OCI-LY1 (cell line): ENCODE measurements around the gene RNF112.

Experiments
- H2AFZ ChIP-seq: fragments of 200-600 bp; sonication (generic), shearing (Covaris generic); 2 replicates; pipeline ENCODE4 v1.6.0; 2014; ENCODE audit warnings: antibody characterized with exemption, mild to moderate bottlenecking, low read length
- H3F3A ChIP-seq: fragments of 200-600 bp; sonication (generic), shearing (Covaris generic); 2 replicates; pipeline ENCODE4 v1.6.0; 2014; ENCODE audit warnings: mild to moderate bottlenecking, antibody characterized with exemption, low read length, moderate library complexity; ENCODE audit not compliant: insufficient read depth
- H3K27ac ChIP-seq: fragments of 200-600 bp; sonication (generic); 2 replicates; pipeline ENCODE4 v1.5.1; 2014; ENCODE audit warnings: low read length, mixed run types, mild to moderate bottlenecking, low read depth; ENCODE audit not compliant: poor library complexity, severe bottlenecking
- H3K27me3 ChIP-seq: fragments of 200-600 bp; sonication (generic); 2 replicates; pipeline ENCODE4 v1.6.0; 2014; ENCODE audit warnings: antibody characterized with exemption, mild to moderate bottlenecking, low read length, moderate library complexity; ENCODE audit not compliant: insufficient read depth
- H3K36me3 ChIP-seq: fragments of 200-600 bp; sonication (generic); 2 replicates; pipeline ENCODE4 v1.6.1; 2014; ENCODE audit warnings: mild to moderate bottlenecking, antibody characterized with exemption, low read length, moderate library complexity, mixed read lengths; ENCODE audit not compliant: insufficient read depth
- H3K4me1 ChIP-seq: fragments of 200-600 bp; sonication (generic); 2 replicates; pipeline ENCODE4 v1.5.1; 2014; ENCODE audit warnings: mild to moderate bottlenecking, low read length, moderate library complexity; ENCODE audit not compliant: insufficient read depth, severe bottlenecking
- H3K4me2 ChIP-seq: fragments of 200-600 bp; sonication (generic), shearing (Covaris generic); 2 replicates; pipeline ENCODE4 v1.6.1; 2014; ENCODE audit warnings: low read length
- H3K4me3 ChIP-seq: fragments of 200-600 bp; sonication (generic); 2 replicates; pipeline ENCODE4 v1.5.1; 2014; ENCODE audit warnings: low read length, low read depth, mild to moderate bottlenecking, mixed read lengths; ENCODE audit not compliant: poor library complexity, severe bottlenecking
- H3K79me2 ChIP-seq: fragments of 200-600 bp; shearing (Covaris generic); 2 replicates; pipeline ENCODE4 v1.6.1; 2016; ENCODE audit warnings: mixed run types, low read length, mixed read lengths; ENCODE audit not compliant: insufficient read depth
- H3K9ac ChIP-seq: fragments of 200-600 bp; sonication (generic), shearing (Covaris generic); 2 replicates; pipeline ENCODE4 v1.6.1; 2014; ENCODE audit warnings: mild to moderate bottlenecking, low read length, mixed read lengths
- H3K9me2 ChIP-seq: fragments of 200-600 bp; sonication (generic), shearing (Covaris generic); 2 replicates; pipeline ENCODE4 v1.6.1; 2014; ENCODE audit warnings: low read depth, mild to moderate bottlenecking, low read length, mixed read lengths
- H3K9me3 ChIP-seq: fragments of 200-600 bp; shearing (Covaris generic); 2 replicates; pipeline ENCODE4 v1.6.1; 2014; ENCODE audit warnings: low read length, mixed read lengths
- H4K20me1 ChIP-seq: fragments of 200-600 bp; sonication (generic), shearing (Covaris generic); 2 replicates; pipeline ENCODE4 v1.6.0; 2016; ENCODE audit warnings: mild to moderate bottlenecking, low read length; ENCODE audit not compliant: insufficient read depth
- CTCF ChIP-seq: fragments of 200-600 bp; sonication (generic), shearing (Covaris generic); IDR thresholded peaks from 2 replicates; pipeline ENCODE4 v1.5.1; 2017; ENCODE audit warnings: mild to moderate bottlenecking, antibody characterized with exemption, low read length, moderate library complexity, mixed read lengths
- EZH2 ChIP-seq: fragments of 200-600 bp; sonication (generic), shearing (Covaris generic); IDR thresholded peaks from 2 replicates; pipeline ENCODE4 v1.8.0; 2017; ENCODE audit warnings: borderline replicate concordance, mixed run types, mild to moderate bottlenecking, antibody characterized with exemption, low read length, moderate library complexity, mixed read lengths

Gene RNF112

GRCh38 chr17:19385521-19385983 is 25.5 kb upstream of the RNF112 start:
- Histone ChIP-seq H4K20me1 (no peaks in the 10 kb centered on the region), H3K4me1 (no peaks in the 10 kb centered on the region), H3K27me3 (peaks cover 3% of the 10 kb centered on the region; the same call in 1 of the 2 replicates), H3K4me3 (no peak overlapping the region), H3K9ac (no peak overlapping the region), H3K36me3 (peaks cover 16% of the 10 kb centered on the region; the same call in 1 of the 2 replicates), H3K9me3 (no peaks in the 10 kb centered on the region), H3K27ac (no peak overlapping the region), H2AFZ (no peak overlapping the region), H3K79me2 (no peaks in the 10 kb centered on the region), H3K4me2 (no peak overlapping the region), H3K9me2 (no peaks in the 10 kb centered on the region), H3F3A (no peaks in the 10 kb centered on the region)
- TF ChIP-seq CTCF = no peak
- TF ChIP-seq EZH2 = no peak

- H2AFZ ChIP-seq = no peak overlapping the region
- TF ChIP-seq EZH2 (no peak), CTCF (no peak)
- no peak overlapping the region for H3K9ac ChIP-seq
- H3K9me2 ChIP-seq = no peaks in the 10 kb centered on the region
- H3K4me2 ChIP-seq = no peak overlapping the region
- H4K20me1 ChIP-seq = no peaks in the 10 kb centered on the region
- peaks cover 3% of the 10 kb centered on the region; the same call in 1 of the 2 replicates for H3K27me3 ChIP-seq
- no peaks in the 10 kb centered on the region for H3K79me2 ChIP-seq
- no peak overlapping the region for H3K4me3 ChIP-seq
- peaks cover 9% of the 10 kb centered on the region; the same call in 1 of the 2 replicates for H3K36me3 ChIP-seq
- no peaks in the 10 kb centered on the region for H3F3A ChIP-seq
- no peaks in the 10 kb centered on the region for H3K9me3 ChIP-seq
- no peaks in the 10 kb centered on the region for H3K4me1 ChIP-seq
- no peak overlapping the region for H3K27ac ChIP-seq
Measured at GRCh38 chr17:19386051-19386929, 24.7 kb upstream of the RNF112 start.

- no peaks in the 10 kb centered on the region for H3K9me2 ChIP-seq
- no peaks in the 10 kb centered on the region for H4K20me1 ChIP-seq
- no peak within 1 kb of the TSS for H2AFZ ChIP-seq
- TF ChIP-seq EZH2 (no peak), CTCF (no peak)
- H3K4me2 ChIP-seq = no peak within 1 kb of the TSS
- no peaks in the 10 kb centered on the region for H3K79me2 ChIP-seq
- H3K9ac ChIP-seq = no peak within 1 kb of the TSS
- H3K4me3 ChIP-seq = no peak within 1 kb of the TSS
- no peak within 1 kb of the TSS for H3K27ac ChIP-seq
- H3K9me3 ChIP-seq = no peaks in the 10 kb centered on the region
- no peaks in the 10 kb centered on the region for H3F3A ChIP-seq
- H3K4me1 ChIP-seq = no peaks in the 10 kb centered on the region
- H3K27me3 ChIP-seq = peaks cover 3% of the 10 kb centered on the region; the same call in 1 of the 2 replicates
- H3K36me3 ChIP-seq = peaks cover 9% of the 10 kb centered on the region; the same call in 1 of the 2 replicates
Measured at GRCh38 chr17:19386974-19387920, 23.8 kb upstream of the RNF112 start, which contains the start of gene MFAP4. TSS of gene MFAP4 (minus strand) at chr17:19387190. CDS start at chr17:19387155, 35 bp downstream.
